Kidney (tissue), 14 donors: ENCODE results near the gene FBXW5. TPM values are rescaled to one million over a fixed set of nuclear protein-coding genes. Genes with fewer than 3 reads are reported as not detected.

Experiments
- DNase-seq, 5 donors: peaks; one replicate each; pipeline ENCODE4 v3.0.0-alpha.2; 2013 to 2020
- FAIRE-seq: peaks from 2 replicates; lab custom pipeline; 2012; peaks lifted over from hg19 to GRCh38; lab: Jason Lieb, UNC
- H3K27ac ChIP-seq, 2 donors: one replicate each; pipeline ENCODE4 v1.7.0; 2013; ENCODE audit warnings: low read depth in 2 of 2, low read length in 2 of 2, inconsistent platforms in 1 of 2
- H3K27me3 ChIP-seq: one replicate; pipeline ENCODE4 v1.7.1; 2013; ENCODE audit warnings: low read length, inconsistent platforms; ENCODE audit not compliant: control insufficient read depth, insufficient read depth
- H3K36me3 ChIP-seq, 3 donors: one replicate each; pipeline versions ENCODE4 v1.7.0 to v1.7.1; 2013; ENCODE audit warnings: low read length in 3 of 3, control low read depth in 1 of 3, inconsistent platforms in 1 of 3; ENCODE audit not compliant: insufficient read depth in 3 of 3, control insufficient read depth in 2 of 3
- H3K4me1 ChIP-seq, 3 donors: one replicate each; pipeline versions ENCODE4 v1.7.0 to v1.7.1; 2013; ENCODE audit warnings: low read length in 3 of 3, inconsistent platforms in 1 of 3, low read depth in 1 of 3; ENCODE audit not compliant: control insufficient read depth in 2 of 3, insufficient read depth in 2 of 3
- H3K4me3 ChIP-seq, 3 donors: one replicate each; pipeline versions ENCODE4 v1.7.0 to v1.8.1; 2013; ENCODE audit warnings: low read length in 3 of 3, control low read depth in 1 of 3, inconsistent platforms in 1 of 3
- H3K9ac ChIP-seq, 3 donors: one replicate each; pipeline versions ENCODE4 v1.7.0 to v1.7.1; 2013; ENCODE audit warnings: low read length in 3 of 3, control low read depth in 1 of 3, inconsistent platforms in 1 of 3
- H3K9me3 ChIP-seq, 3 donors: one replicate each; pipeline versions ENCODE4 v1.7.0 to v1.7.1; 2013; ENCODE audit warnings: low read length in 3 of 3, control low read depth in 1 of 3, inconsistent platforms in 1 of 3; ENCODE audit not compliant: control insufficient read depth in 2 of 3, insufficient read depth in 1 of 3
- intact Hi-C: fragments of 100-400 bp; cut with DNase I; formaldehyde crosslinking; loops from one replicate; pipeline ENCODE4 v1.11.1; 2022
- polyA plus RNA-seq: library from polyadenylated mRNA; stranded (reverse); fragments of 350-450 nt; fragmentation: Illumina TruSeq; extraction: RNeasy Lipid Tissue Mini Kit (QIAGEN cat#74804); gene quantifications from one replicate; pipeline ENCODE4 v1.2.3, GENCODE V29; 2014; ENCODE audit warnings: low read depth, low replicate concordance; ENCODE audit not compliant: insufficient read depth
- total RNA-seq: library from RNA; stranded (reverse); fragmentation: NEBNext Ultra II Directional; extraction: Animal tissue kit (Norgen Biotek cat#: 25700); gene quantifications from one replicate; pipeline ENCODE4 v1.2.1, GENCODE V29; 2021
- TF ChIP-seq, protein P1 (sequence below): IDR thresholded peaks from 3 replicates; pipeline ENCODE4 v1.5.1; 2012; ENCODE audit warnings: mild to moderate bottlenecking, moderate library complexity, borderline replicate concordance; ENCODE audit not compliant: insufficient read depth; ENCODE audit errors: extremely low read depth
- donor health status: control.
- donor health status: control.
- donor health status: control.
- donor health status: control.
- donor health status: control.
- donor health status: DM: yes; HTN: yes; CAD: no.
- donor health status: Normal renal cell carcinoma (clear cell type).

Gene FBXW5
- total and polyA plus RNA-seq, 2 donors from 2014 or later = 92.5 to 97.2 TPM

DNA sequence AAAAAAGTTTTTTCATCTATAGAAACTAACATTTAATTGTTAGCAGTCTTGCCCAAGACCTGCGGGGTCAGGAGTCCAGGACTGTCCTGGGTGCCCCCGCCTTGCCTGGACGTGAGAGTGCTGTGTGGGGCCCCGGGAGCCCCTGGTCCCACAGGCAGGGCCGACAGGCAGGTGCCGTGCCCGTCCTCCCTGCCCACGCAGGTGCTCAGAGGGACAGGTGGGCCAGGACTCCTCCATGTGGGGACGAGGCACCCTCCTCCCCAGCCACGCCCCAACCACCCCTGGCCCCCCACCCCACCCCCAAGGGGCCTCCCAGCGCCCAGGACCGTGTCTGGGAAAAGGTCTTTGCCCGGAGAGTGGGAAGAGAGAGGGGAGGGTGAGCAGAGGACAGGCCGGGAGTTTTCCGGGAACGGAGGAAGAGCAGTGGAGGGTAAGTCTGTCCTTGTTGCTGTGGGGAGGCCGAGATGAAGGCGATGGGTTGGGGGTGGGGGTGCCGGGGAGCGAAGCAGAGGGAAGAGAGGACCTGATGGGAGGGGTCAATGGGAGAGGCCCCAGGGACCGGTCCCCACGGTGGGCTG lies 4.8 kb upstream of the FBXW5 start:
- intact Hi-C loops = loop anchor here (10.0 kb wide), 2 partner anchors 105 to 155 kb away; partner anchors contain the start of genes AJM1, CCDC183, PHPT1 and TMEM141
- Histone ChIP-seq H3K4me3 (peak overlapping the region; percentile 34 to 71 (median 49)), H3K9ac (peak overlapping the region in 1 of 3 donors; percentile 22), H3K4me1 (peaks cover 0 to 14% (median 9%) of the 10 kb centered on the region in 3 donors), H3K27ac (peak overlapping the region; percentile 89), H3K27me3 (no peaks in the 10 kb centered on the region), H3K9me3 (no peaks in the 10 kb centered on the region), H3K36me3 (no peaks in the 10 kb centered on the region)
- DNase-seq (no peak), FAIRE-seq (no peak)
- TF ChIP-seq, protein P1, sequence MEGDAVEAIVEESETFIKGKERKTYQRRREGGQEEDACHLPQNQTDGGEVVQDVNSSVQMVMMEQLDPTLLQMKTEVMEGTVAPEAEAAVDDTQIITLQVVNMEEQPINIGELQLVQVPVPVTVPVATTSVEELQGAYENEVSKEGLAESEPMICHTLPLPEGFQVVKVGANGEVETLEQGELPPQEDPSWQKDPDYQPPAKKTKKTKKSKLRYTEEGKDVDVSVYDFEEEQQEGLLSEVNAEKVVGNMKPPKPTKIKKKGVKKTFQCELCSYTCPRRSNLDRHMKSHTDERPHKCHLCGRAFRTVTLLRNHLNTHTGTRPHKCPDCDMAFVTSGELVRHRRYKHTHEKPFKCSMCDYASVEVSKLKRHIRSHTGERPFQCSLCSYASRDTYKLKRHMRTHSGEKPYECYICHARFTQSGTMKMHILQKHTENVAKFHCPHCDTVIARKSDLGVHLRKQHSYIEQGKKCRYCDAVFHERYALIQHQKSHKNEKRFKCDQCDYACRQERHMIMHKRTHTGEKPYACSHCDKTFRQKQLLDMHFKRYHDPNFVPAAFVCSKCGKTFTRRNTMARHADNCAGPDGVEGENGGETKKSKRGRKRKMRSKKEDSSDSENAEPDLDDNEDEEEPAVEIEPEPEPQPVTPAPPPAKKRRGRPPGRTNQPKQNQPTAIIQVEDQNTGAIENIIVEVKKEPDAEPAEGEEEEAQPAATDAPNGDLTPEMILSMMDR = no peak

DNA sequence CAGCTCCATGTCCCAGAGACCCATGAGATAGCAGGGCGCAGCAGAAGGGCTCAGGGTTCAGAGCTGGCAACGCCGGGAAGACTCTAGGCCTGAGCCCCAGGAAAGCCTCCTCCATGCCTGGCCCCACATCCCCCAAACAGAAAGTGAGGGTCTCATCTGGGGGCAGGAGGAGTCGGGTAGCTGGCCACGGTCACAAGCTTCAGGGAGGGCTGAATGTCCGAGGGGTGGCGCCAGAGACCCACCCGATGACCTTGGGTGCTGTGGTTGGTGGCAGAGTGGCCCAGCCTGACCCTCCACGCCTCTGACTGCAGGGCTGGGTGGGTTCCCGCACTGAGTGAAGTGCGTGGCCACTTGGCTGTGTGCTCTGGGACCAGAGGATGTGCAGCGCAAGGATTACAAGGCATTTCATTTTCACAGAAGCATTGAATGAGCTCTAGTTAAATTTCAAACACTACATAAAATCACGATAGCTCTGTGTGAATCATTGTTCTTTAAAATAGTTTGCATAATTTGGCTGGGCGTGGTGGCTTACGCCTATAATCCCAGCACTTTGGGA lies 3.5 kb upstream of the FBXW5 start:
- Histone ChIP-seq H3K36me3 (no peaks in the 10 kb centered on the region), H3K27ac (peak overlapping the region in 1 of 2 donors; percentile 2), H3K9me3 (no peaks in the 10 kb centered on the region), H3K4me3 (no peak overlapping the region), H3K4me1 (peaks cover 0 to 22% (median 9%) of the 10 kb centered on the region in 3 donors), H3K9ac (no peak overlapping the region), H3K27me3 (no peaks in the 10 kb centered on the region)
- peak; percentile 47 to 81 (median 59) for DNase-seq
- TF ChIP-seq, protein P1 = peak; percentile 31
- no peak for FAIRE-seq
- intact Hi-C loops = loop anchor here (10.0 kb wide), 2 partner anchors 103 to 153 kb away; partner anchors contain the start of genes AJM1, CCDC183, PHPT1 and TMEM141

DNA sequence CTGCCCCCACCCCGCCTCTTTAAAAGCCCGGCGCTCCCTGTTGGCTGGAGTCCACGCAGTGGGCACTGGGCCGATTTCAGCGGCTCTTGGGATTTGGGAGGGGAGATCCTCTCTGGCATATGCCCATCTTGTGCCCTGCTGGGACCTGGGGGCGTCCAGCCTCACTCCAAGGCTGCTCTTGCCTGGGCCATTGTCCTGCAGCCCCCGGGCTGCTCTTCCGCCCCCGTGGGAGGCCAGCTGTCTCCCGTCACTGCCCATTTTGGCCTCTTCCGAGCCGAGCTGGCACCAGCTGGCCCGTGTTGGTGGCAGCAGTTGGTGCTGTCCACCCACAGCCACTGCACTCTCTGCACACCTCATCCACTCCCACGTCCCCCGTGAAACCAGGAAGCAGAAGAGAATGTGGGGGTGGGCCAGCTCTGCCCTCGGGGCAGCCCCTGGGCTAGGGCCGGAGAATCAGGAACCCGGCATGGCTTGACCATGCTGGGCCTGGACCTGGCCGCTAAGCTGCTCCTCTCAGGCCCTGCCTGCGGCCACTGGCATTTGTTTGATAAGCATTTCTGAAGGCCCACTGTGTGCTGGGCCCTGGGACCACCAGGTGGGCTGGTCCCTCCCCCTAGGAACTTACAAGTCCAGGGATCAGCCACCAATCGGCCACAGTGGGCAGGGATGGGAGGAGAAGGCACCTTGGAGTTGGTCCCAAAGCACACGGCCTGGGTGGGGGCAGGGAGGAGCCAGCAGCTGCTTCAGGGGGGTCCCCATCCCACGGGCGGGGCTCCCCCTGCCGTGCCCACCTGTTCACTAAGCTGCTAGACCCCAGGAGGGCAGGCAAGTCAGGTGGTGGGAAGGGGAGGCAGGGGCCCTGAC lies 2.7 kb upstream of the FBXW5 start:
- H3K4me1 ChIP-seq = peaks cover 0 to 25% (median 9%) of the 10 kb centered on the region in 3 donors
- no peaks in the 10 kb centered on the region for H3K27me3 ChIP-seq
- no peak overlapping the region for H3K4me3 ChIP-seq
- intact Hi-C loops = loop anchor here (10.0 kb wide), 2 partner anchors 102 to 152 kb away; partner anchors contain the start of genes AJM1, CCDC183, PHPT1 and TMEM141
- no peaks in the 10 kb centered on the region for H3K9me3 ChIP-seq
- no peaks in the 10 kb centered on the region for H3K36me3 ChIP-seq
- H3K9ac ChIP-seq = no peak overlapping the region
- TF ChIP-seq, protein P1 = no peak
- no peak for FAIRE-seq
- peak in 2 of 5 donors; percentile 71 to 76 for DNase-seq
- no peak overlapping the region for H3K27ac ChIP-seq
